Stimulated activated CD4-positive, alpha-beta T cell treated with anti-CD3 and anti-CD28 coated beads, Interleukin-1b, Interleukin-23, amount 100 ng/mL, for 1 hour (primary cell): ENCODE results near the gene RHBDL2.
A peak's percentile ranks its signal among the peaks of the same experiment; 100 is the strongest.
"Not testable (repeated sequence)": the region's sequence is repeated elsewhere in the genome, so short reads cannot be mapped to it uniquely, and the experiment has no call there.

Experiments
- DNase-seq, 2 donors: peaks; one replicate each; pipeline ENCODE4 v3.0.0-alpha.2; 2020; ENCODE audit warnings: low read depth in 2 of 2

The RHBDL2 gene, protein sequence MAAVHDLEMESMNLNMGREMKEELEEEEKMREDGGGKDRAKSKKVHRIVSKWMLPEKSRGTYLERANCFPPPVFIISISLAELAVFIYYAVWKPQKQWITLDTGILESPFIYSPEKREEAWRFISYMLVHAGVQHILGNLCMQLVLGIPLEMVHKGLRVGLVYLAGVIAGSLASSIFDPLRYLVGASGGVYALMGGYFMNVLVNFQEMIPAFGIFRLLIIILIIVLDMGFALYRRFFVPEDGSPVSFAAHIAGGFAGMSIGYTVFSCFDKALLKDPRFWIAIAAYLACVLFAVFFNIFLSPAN

GRCh38 chr1:38941527-38942019 is at the start of gene RHBDL2:
Gene RHBDL2 (minus strand): TSS chr1:38941830. CDS start chr1:38919212, 22,618 bp downstream.
- no peak for DNase-seq

DNA sequence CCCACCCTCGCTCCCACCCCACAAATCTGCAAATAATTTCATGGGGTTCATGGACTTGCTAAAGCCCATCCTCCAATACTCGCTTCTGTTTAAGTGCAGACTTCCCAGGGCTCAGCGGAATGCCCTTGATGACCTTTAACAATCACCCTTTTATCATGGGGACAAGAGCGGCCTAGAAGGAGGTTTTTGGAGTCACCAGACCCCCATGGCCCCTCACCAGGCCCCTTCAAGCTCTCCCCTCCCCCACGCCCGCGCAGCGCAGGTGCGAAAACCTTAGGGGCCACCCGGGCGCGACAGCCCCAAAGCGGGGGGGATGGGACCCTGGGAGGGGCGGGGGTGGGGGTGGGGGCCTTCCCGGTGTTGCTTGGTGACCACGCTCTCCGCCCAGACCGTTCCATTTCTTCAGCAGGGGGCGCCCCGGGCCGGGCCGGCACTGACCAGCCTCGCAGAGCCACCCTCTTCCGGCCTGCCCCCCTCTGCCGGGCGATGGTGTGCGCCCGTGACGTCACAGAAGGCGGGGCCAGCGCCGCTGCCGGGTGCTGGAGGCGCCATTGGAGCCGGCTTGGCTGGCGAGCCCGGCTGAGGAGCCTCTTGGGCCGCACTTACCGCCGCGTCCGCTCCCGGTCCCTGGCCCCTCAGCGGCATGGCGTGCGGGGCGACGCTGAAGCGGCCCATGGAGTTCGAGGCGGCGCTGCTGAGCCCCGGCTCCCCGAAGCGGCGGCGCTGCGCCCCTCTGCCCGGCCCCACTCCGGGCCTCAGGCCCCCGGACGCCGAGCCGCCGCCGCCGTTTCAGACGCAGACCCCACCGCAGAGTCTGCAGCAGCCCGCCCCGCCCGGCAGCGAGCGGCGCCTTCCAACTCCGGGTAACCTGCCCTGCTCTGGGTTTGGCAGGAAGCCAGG is 49.4 kb upstream of the RHBDL2 start, which contains the start of gene AKIRIN1:
AKIRIN1 (plus strand) TSS at position 539 of the 900 bp plus-strand sequence; CDS start at position 644, 105 bp downstream.
- DNase-seq = peak; percentile 91 to 94

DNA sequence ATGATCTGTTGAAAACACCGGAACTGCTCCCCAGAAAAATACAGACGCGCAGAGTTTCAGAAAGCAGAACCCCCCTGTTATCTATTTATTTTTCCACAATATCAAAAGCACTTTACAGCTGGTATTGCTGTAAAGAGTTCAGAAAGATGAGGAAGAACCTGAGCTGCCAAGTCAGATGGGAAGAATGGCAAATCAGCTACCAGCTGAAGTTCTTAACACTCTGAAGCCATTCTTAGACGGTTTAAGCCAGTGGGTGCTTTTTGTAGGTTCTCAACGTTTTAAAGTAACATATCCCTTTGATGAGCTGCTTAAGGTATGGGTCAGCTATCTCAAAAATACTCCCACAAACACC is 48.7 kb upstream of the RHBDL2 start:
- no peak for DNase-seq

DNA sequence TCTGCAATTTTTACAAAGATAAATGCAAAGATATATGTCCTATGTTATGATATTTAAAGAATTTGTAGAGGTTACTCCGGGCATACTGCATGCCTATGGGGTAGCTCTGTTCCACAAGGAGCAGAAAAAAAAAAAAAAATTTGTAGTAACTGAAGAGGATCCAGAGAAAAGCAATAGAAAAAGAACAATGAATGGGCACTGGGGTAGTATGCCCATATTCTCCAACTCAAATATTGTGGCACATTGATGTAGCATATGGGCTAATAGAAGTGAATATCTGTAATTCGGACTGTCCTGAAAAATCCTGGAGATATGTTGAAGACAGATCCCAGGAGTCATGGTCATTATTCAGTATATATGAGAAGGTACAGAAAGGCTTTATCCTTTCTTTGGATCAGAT is 48.3 kb upstream of the RHBDL2 start:
- DNase-seq = no peak

- not testable (repeated sequence) for DNase-seq
Measured at GRCh38 chr1:38979380-38979779, 37.8 kb upstream of the RHBDL2 start.

- not testable (repeated sequence) for DNase-seq
Measured at GRCh38 chr1:38978245-38978542, 36.6 kb upstream of the RHBDL2 start.

DNA sequence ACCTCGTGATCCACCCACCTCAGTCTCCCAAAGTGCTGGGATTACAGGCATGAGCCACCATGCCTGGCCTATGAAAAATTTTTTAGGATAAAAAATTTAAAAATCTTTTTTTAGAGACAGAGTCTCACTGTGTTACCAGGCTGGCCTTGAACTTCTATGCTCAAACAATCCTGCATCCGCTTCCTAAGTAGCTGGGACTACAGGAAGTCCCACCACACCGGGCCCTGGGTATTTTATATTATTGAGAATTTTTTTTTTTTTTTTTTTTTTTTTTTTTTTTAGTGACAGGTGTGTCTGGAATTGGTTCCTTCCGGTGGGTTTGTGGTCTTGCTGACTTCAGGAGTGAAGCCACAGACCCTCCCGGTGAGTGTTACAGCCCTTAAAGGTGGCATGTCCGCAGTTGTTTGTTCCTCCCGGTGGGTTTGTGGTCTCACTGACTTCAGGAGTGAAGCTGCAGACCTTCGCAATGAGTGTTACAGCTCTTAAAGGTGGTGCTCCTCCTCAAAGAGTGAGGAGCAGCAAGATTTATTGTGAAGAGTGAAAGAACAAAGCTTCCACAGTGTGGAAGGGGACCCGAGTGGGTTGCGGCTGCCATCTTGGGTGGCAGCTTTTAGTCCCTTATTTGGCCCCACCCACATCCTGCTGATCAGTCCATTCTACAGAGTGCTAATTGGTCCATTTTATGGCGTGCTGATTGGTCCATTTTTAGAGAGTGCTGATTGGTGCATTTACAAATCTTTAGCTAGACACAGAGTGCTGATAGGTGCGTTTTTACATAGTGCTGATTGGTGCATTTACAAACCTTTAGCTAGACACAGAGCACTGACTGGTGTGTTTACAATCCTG is 36.0 kb upstream of the RHBDL2 start:
- DNase-seq = peak in 1 of 2 donors; percentile 40

- DNase-seq = no peak
Measured at GRCh38 chr1:38973659-38974437, 32.2 kb upstream of the RHBDL2 start.

GRCh38 chr1:38973145-38973544 is 31.5 kb upstream of the RHBDL2 start:
- not testable (repeated sequence) for DNase-seq

GRCh38 chr1:38964140-38964548 is 22.5 kb upstream of the RHBDL2 start:
- no peak for DNase-seq

GRCh38 chr1:38962560-38962959 is 20.9 kb upstream of the RHBDL2 start:
- no peak for DNase-seq

DNA sequence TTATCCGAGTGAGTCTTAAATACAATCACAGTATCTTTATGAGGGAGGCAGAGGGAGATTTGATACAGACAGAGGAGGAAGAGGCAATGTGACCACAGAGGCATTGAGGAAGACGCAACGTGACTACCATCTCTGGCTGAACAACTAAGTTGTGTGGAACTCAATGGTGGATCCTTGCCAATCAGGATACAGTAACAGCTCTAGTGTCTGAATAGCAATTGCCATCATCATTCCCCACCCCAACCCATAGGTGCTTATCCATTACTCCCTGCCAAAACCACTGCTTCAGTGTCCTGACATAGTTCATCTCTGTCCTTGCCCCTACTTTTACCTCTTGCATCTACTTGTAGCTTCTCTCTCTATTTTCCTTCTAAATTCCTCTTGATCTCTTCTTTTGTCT is 20.5 kb upstream of the RHBDL2 start:
- DNase-seq = no peak

DNA sequence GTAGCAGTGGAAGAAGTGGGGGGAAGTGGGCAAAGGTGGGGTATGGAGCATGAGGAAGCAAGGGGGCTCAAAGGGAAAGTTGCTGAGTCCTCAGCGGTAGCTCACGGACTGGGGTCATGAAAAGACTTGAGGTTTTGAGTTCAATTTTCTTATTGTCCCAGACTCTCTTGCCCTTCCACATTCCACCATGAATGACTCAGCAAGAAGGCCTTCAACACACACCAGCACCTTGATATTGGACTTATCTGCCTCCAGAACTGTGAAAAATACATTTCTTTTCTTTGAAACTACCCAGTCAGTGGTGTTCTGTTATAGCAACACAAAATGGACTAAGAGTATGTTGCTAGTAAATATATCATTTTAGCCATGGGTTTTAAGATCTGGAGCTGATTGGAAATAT is 17.3 kb upstream of the RHBDL2 start:
- DNase-seq = no peak

DNA sequence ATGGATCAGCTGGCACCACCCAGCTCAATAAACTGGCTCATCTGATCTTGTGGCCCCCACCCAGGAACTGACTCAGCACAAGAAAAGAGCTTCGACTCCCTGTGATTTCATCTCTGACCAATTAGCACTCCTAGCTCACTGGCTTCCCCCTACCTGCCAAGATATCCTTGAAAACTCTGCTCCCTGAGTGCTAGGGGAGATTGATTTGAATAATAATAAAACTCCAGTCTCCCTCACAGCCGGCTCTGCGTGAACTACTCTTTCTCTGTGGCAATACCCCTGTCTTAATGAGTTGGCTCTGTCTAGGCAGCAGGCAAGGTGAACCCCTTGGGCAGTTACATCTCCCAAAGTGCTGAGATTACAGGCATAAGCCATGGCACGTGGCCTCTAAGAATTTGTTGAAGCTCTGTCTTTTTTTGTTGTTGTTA is 11.8 kb upstream of the RHBDL2 start:
- DNase-seq = no peak

DNA sequence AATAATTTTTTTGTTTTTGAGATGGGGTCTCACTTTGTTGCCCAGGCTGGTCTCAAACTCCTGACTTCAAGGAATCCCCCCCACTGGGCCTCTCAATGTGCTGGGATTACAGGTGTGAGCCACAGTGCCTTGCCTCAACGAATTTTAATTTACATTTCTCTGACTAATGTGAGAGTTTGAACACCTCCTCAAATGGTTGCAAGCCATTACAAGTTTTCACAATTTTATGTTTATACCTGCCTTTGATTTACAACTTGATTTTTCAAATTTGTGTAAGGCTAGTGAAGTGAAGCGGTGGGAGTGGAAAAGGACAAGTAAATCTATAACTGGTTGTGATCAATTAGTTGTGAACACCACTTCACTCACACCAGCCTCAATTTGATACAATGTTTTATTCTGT is 8.9 kb upstream of the RHBDL2 start:
- no peak for DNase-seq

- DNase-seq = no peak
Measured at GRCh38 chr1:38944547-38944946, 2.9 kb upstream of the RHBDL2 start.

GRCh38 chr1:38942664-38943428 is 1.2 kb upstream of the RHBDL2 start:
- no peak for DNase-seq

DNA sequence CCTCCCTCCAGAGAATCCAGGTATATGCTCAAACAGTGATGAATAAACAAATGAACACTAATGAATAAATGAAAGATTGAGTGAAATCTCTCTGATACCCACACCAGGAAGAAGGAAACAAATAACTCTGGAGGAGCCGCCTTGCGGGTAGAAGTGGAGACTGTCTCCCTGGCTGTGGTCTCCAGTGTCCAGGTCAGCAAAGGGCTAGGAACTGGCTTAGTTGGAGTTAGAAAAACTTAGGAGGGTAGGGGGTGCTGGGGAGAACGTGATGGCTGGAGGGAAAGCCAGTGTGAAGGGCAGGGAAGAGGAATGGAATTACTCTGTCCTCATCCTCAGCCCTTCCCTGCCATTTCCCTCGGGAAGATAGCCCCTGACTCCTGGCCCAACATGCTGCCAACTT is 537 bp downstream of the RHBDL2 start:
- DNase-seq = no peak

DNA sequence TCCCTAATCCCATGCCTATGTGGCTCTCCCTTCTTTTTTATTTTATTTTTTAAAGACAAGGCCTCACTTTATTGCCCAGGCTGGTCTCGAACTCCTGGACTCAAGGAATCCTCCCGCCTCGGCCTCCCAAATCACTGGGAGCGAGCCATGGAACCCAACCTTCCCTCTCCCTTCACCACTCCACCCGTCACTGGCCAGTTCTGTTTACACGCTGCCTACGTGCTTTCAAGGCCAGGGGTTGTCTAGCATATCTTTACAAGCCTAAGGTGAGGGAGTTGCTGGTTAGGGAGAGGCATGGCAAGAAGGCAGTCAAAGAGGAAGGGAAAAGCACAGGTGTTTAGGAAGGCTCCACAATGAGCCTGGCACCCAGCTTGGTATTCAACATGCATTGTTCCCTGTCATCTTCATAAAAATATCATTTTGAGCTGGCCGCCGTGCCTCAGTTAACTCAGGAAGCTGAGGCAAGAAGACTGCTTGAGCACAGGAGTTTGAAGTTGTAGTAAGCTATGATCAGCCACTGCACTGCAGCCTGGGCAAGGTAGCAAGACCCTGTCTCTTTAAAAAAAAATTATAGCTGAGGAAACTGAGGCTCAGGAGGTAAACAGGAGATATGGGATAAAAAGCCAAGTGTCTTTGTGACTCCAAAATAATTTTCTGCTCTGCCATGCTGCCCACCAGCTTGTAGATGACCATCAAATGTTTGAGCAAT is 1.1 kb downstream of the RHBDL2 start:
- no peak for DNase-seq
